Muscle of leg (tissue), 11 donors: ENCODE data around the gene ZFYVE28. TPM values are rescaled to one million over a fixed set of nuclear protein-coding genes. Genes with fewer than 3 reads are reported as not detected.

Experiments
- DNase-seq: peaks from one replicate; pipeline ENCODE4 v3.0.0; 2013
- H3K27ac ChIP-seq: one replicate; pipeline ENCODE4 v1.5.1; 2013; ENCODE audit warnings: mild to moderate bottlenecking, low read length, control low read depth
- H3K27me3 ChIP-seq: one replicate; pipeline ENCODE4 v1.6.1; 2013; ENCODE audit warnings: low read length; ENCODE audit not compliant: control insufficient read depth, insufficient read depth
- H3K36me3 ChIP-seq: one replicate; pipeline ENCODE4 v1.6.1; 2013; ENCODE audit warnings: low read length; ENCODE audit not compliant: control insufficient read depth, insufficient read depth
- H3K4me1 ChIP-seq: one replicate; pipeline ENCODE4 v1.6.1; 2013; ENCODE audit warnings: low read length; ENCODE audit not compliant: control insufficient read depth, insufficient read depth
- H3K4me3 ChIP-seq: one replicate; pipeline ENCODE4 v1.5.1; 2013; ENCODE audit warnings: low read length, control low read depth
- H3K9me3 ChIP-seq: replicated peaks from 2 replicates; pipeline ENCODE4 v1.6.1; 2013; ENCODE audit warnings: low read depth, low read length; ENCODE audit not compliant: control insufficient read depth
- WGBS: methylation state at CpG from one replicate; pipeline ENCODE4 v1.1.5; 2013; ENCODE audit warnings: missing lambda C conversion rate; ENCODE audit not compliant: insufficient coverage; 5-methylcytosine and 5-hydroxymethylcytosine counted together
- polyA plus RNA-seq, 8 donors: library from polyadenylated mRNA; unstranded; fragments of 120-200 nt; gene quantifications; one replicate each; pipeline versions ENCODE4 v1.2.1 to v1.2.3, GENCODE V29; 2013; ENCODE audit warnings: inconsistent platforms in 1 of 8, low replicate concordance in 1 of 8; ENCODE audit not compliant: insufficient read length in 8 of 8, insufficient read depth in 1 of 8
- total RNA-seq: library from RNA; stranded (reverse); fragments of 120-200 nt; gene quantifications from one replicate; pipeline ENCODE4 v1.2.4, GENCODE V29; 2013

The ZFYVE28 gene
- total and polyA plus RNA-seq, 9 donors: 0.94 to 3.1 (median 1.6) TPM

DNA sequence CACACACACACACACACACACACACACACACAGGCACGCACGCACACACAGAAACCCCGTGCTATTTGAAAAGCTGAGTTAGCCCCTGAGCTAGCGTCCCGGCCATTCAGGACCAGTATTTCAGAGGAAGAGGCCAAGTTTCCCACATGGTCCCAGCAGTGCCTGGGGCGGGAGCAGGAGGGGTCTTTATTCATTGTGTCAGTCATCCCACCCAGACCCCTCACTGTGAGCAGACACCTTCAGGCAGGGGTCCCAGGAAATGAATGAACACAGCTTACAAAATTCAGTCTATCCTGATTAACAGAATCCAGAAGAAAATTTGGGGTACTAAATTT lies 58.1 kb downstream of the ZFYVE28 start:
- Histone ChIP-seq H3K4me3 (no peak overlapping the region), H3K27me3 (peaks cover 2% of the 10 kb centered on the region), H3K36me3 (no peaks in the 10 kb centered on the region), H3K4me1 (peaks cover 39% of the 10 kb centered on the region), H3K27ac (no peak overlapping the region), H3K9me3 (no peaks in the 10 kb centered on the region)
- DNase-seq: no peak
- WGBS: no CpG with 5 or more reads among the region's 6 CpGs

DNA sequence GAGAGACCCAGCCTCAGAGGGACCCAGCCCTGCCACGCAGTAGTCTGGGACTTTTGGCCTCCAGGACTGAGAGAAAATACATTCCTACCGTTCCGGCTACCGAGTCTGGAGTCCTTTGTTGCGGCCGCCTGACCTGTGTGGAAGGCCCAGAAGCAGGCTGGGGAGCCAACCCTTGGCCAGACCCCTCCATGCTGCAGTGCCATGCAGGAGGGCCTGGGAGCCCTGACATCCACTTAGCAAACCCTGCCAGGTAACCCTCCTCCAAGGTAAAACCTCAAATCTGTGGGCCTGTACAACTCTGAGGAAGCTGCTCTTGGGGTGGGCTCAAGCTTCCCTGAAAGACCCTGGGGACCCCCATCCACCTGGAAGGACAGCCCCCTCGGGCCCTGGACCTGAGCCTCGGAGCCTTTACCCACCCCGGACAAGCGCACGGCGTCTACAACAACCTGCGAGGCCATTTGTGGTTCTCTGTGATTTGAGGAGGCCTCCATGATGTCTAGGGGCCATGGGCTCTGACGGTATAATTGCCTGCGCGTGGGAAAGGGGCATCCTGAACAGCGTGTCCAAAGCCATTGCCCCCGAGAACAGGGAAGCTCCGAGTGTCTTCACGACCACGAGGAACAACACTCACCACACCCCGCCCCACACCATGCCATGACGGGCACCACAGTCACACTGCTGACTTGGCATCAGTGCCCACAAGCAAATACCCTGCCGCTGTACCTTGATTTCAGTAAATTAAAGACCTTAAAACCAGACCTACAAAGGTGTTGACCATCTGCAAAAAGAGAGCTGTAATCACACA lies 58.7 kb downstream of the ZFYVE28 start:
- WGBS: 87% methylated on average over 14 of the region's 24 CpGs
- Histone ChIP-seq H3K36me3 (no peaks in the 10 kb centered on the region), H3K27me3 (peaks cover 2% of the 10 kb centered on the region), H3K4me3 (no peak overlapping the region), H3K27ac (no peak overlapping the region), H3K4me1 (peaks cover 36% of the 10 kb centered on the region), H3K9me3 (no peaks in the 10 kb centered on the region)
- DNase-seq: no peak

DNA sequence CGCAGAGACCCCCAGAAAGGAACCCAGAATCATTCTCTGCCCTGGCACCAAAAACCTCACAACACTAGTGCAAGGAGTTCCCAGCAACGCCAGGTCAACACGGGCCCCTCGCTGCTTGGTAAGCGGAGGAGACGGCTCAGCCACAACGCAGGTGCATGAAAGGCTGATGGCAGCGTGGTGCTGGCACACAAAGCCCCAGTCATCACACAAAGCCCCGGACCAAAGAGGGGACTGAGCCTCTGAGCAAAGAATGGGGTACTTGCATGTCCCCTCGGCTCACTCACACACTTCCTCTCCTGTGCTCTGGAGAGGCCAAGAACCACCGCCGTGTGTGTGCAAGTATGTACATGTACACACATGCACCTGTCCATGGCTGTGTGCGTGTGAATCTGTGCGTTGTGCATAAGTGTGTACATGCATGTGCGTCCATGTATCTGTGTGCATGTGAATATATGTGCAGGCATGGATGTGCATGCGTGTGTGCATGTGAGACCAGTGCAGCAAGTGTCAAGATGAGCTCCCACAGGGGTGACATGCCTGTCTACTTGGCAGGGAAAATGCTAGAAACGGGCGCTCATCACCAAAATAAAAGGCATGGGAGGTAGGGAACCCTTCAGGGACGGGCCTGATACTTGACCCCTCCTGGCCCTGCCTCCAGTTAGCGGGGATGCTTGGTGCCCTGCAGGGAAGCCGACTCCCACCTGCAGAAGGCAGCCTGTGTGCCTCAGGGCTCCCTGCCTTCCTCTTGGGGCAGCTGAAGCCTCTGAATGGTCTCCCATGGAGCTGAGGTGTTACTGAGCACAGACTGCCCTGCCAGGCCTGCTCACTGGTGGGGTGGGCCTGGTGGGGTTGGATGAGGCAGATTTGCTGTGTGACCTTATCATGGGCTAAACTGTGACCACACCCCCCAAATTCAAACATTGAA lies 60.4 kb downstream of the ZFYVE28 start:
- no peaks in the 10 kb centered on the region for H3K36me3 ChIP-seq
- no peak overlapping the region for H3K4me3 ChIP-seq
- 81% methylated on average over 18 of the region's 21 CpGs for WGBS
- no peak for DNase-seq
- H3K9me3 ChIP-seq: no peaks in the 10 kb centered on the region
- no peak overlapping the region for H3K27ac ChIP-seq
- peaks cover 32% of the 10 kb centered on the region for H3K4me1 ChIP-seq
- H3K27me3 ChIP-seq: no peaks in the 10 kb centered on the region

DNA sequence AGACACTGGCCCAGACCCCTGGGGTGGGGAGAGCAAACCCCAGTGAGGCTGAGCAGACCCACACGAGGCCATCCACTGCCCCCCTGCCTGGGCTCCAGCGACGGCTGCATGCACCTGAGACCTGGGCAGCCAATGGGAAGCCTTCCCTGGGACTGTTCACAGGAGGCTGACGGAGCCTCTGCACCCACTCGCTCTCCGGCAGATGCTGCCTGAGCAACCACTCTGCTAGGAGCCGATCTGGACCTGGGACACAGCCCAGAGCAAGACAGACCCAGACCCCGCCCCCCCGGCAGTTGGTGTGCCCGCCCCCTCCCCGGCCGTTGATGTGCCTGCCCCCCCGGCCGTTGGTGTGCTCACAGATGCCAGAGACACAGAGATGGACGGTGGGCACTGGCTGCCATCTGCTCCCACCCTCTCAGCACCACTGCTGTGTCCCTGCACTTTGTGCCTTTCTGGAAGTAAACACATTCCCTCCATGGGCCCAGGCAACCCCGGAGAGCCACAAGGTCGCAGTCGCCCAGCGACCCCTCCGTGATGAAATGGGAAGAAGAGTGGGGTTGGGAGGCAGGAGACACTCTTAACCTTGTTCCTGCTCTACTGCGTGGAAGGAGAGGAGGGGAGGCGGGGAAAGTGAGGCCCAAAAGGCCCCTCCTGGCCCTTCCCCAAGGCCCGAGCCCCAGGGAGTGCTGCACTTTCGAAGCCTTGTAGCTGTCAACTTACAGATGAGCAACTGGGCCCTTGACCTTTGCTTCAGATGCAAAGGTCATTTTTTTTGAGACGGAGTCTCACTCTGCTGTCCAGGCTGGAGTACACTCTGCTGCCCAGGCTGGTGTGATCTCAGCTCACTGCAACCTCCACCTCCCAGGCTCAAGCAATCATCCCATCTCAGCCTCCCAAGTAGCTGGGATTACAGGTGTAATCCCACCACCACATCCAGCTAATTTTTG lies 62.0 kb downstream of the ZFYVE28 start:
- H3K27ac ChIP-seq: no peak overlapping the region
- peaks cover 23% of the 10 kb centered on the region for H3K4me1 ChIP-seq
- WGBS: 60% methylated on average over 15 of the region's 25 CpGs
- no peak for DNase-seq
- H3K9me3 ChIP-seq: no peaks in the 10 kb centered on the region
- H3K27me3 ChIP-seq: no peaks in the 10 kb centered on the region
- H3K4me3 ChIP-seq: no peak overlapping the region
- H3K36me3 ChIP-seq: no peaks in the 10 kb centered on the region

DNA sequence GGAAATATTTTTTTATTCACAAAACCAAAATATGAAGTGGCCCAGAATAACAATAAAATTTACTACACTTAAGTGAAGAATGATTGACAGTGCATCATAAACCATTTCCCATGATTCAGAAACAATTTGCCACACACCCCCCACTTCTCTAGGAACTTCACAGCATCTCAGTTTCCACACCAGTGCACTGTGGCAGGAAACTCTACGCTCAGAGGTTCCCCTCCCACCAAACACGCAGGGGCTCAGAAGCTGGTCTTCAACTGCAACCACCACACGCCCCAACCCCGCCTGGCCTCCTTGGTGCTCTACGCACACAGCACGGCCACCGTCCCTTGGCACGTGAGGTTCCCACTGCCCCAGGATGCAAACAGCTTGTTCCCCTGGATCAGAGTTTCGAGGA lies 63.7 kb downstream of the ZFYVE28 start:
- no peak for DNase-seq
- peaks cover 19% of the 10 kb centered on the region for H3K4me1 ChIP-seq
- no peak overlapping the region for H3K27ac ChIP-seq
- H3K9me3 ChIP-seq: no peaks in the 10 kb centered on the region
- 37% methylated on average over 2 of the region's 9 CpGs for WGBS
- no peaks in the 10 kb centered on the region for H3K36me3 ChIP-seq
- no peak overlapping the region for H3K4me3 ChIP-seq
- H3K27me3 ChIP-seq: no peaks in the 10 kb centered on the region

DNA sequence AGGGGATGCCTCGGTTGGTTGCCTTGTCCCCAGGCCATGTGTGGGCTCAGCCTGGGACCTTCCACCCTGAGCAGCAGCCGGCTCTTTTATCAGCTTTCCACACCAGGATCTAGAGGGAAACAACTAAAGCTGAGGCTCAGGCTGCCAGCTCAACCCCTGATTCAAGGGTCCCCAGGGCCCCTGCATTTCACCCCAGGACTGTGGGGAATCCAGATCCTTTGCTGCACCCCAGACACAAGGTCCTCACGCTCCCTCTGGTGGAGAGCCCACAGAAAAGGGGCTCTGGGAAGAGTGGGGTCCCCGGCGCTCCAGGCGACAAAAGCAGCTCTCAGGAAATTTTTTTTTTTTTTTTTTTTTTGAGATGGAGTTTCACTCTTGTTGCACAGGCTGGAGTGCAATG lies 64.3 kb downstream of the ZFYVE28 start:
- no peak for DNase-seq
- no peaks in the 10 kb centered on the region for H3K36me3 ChIP-seq
- peaks cover 19% of the 10 kb centered on the region for H3K4me1 ChIP-seq
- H3K9me3 ChIP-seq: no peaks in the 10 kb centered on the region
- no peak overlapping the region for H3K27ac ChIP-seq
- no peaks in the 10 kb centered on the region for H3K27me3 ChIP-seq
- H3K4me3 ChIP-seq: no peak overlapping the region
- WGBS: 80% methylated on average over 1 of the region's 6 CpGs

DNA sequence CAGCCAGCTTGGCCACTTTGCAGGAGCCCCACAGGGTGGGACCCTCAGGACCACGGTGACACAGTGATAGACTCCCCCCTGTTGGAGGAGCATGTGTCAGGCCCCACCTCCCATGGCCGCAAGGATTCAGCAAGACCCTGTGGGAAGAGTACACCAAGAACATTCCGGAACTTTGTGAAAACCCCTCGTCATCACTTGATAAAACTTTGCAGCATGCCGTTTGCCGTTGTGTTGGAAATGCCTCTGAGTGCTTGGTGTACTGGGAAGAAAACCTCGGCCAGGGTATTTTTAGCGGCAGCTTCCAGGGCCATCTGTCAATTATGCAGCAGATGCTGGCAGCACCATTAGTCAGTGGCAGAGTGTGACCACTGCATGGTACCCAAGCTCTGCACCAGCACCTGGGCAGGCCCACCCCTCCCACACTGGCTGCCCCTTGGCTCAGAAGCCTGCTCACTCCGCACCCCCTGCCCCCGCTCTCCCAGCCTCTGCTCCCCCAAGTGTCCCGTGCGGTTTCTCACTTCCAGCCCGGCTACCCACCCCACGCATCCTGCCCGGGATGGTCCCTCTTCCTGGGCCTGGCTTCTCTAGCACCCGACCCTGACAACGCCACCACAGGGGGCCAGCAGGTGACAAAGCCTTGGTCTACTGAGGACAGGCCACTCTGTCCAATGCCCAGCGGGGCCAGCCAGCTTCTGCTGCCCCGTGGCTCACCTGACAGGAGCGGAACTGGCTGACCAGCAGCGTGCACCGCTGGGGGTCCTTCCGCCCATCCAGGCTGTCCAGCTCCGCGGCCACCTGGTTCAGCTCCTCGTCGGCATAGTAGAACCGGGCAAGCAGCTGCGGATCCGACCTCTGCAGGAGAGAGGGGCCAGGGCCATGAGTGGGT lies 65.0 kb downstream of the ZFYVE28 start:
- Histone ChIP-seq H3K9me3 (no peaks in the 10 kb centered on the region), H3K27me3 (no peaks in the 10 kb centered on the region), H3K4me1 (peaks cover 19% of the 10 kb centered on the region), H3K4me3 (no peak overlapping the region), H3K36me3 (no peaks in the 10 kb centered on the region), H3K27ac (peak overlapping the region; percentile 40)
- DNase-seq: peak; percentile 61
- 69% methylated on average over 30 of the region's 30 CpGs for WGBS

DNA sequence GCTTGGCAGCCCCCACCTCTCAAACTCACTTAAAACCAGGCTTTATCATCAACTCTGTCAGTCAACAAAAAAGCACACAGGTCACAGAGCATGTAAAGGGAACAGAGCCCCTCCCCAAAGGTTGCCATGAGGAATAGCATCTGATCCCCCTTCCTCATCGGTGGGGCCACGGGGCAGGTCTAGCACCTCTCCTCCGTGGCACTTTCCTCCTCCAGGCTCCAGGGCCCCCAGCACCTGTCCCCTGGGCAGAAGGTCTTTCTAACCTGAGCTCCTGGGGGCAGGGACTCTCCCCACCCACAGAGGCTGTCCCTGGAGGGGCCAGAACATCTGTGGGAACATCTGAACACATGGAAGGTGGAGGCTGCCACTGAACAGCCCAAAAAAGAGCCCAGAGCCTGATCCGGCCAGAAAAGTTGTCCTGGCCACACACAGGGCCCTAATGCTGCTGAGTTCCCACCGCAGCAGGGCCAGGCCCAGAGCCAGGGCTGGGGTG lies 65.7 kb downstream of the ZFYVE28 start:
- Histone ChIP-seq H3K27me3 (no peaks in the 10 kb centered on the region), H3K9me3 (no peaks in the 10 kb centered on the region), H3K4me3 (no peak overlapping the region), H3K36me3 (no peaks in the 10 kb centered on the region), H3K27ac (peak overlapping the region; percentile 40), H3K4me1 (peaks cover 19% of the 10 kb centered on the region)
- no peak for DNase-seq
- WGBS: 68% methylated on average over 4 of the region's 5 CpGs

- Histone ChIP-seq H3K27ac (no peak overlapping the region), H3K4me1 (peaks cover 19% of the 10 kb centered on the region), H3K27me3 (no peaks in the 10 kb centered on the region), H3K9me3 (no peaks in the 10 kb centered on the region), H3K36me3 (no peaks in the 10 kb centered on the region), H3K4me3 (no peak overlapping the region)
- WGBS: 77% methylated on average over 10 of the region's 10 CpGs
- DNase-seq: no peak
Observed at GRCh38 chr4:2352171-2352570, 66.3 kb downstream of the ZFYVE28 start.
